SH-SY5Y (cell line): ENCODE measurements around the gene FBRSL1.

Experiments
- GATA2 ChIP-seq: IDR thresholded peaks from 2 replicates; pipeline ENCODE4 v1.6.1; 2011; ENCODE audit warnings: mild to moderate bottlenecking, low read depth, low read length
- GATA3 ChIP-seq: IDR thresholded peaks from 2 replicates; pipeline ENCODE4 v1.6.1; 2011; ENCODE audit warnings: low read depth, mild to moderate bottlenecking, low read length, moderate library complexity

- TF ChIP-seq GATA2 (no peak), GATA3 (no peak)
These were observed 69.9 kb downstream of the FBRSL1 start for GRCh38 chr12:132559652-132560363.
